Measurements from ENCODE around the gene XRCC4.

XRCC4 gene

DNA sequence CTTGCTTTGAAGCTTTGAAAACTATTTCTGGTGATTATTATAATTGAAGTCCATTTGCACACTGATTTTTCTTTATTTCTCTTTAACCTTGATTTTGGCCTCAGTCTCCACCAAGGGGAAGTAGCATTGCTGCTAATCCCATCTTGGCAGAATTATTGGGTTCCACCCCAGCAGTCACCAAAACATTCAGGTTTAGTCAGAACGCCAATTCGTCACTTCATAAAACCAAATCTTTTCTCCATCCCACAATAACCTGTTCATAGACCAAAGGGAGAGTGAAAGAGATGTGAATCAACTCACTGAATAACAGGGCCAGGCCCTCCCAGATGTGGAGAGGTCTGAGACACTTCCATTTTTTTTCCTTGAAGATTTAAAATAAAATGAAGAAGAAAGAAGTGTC is 299.1 kb downstream of the XRCC4 start (continued):
- TF ChIP-seq ZFHX2 (tag by site-specific recombination; conservative IDR thresholded peaks at IDR 0.05) (no peak), ZNF692 (tag by site-specific recombination; IDR thresholded peaks at IDR 0.05) (no peak), ZNF423 (tag by site-specific recombination; IDR thresholded peaks at IDR 0.05) (no peak), ZNF473 (tag by site-specific recombination; IDR thresholded peaks at IDR 0.05) (no peak), ZNF354C (tag by site-specific recombination; IDR thresholded peaks at IDR 0.05; ENCODE audit: borderline replicate concordance, low read depth) (no peak)
- TF ChIP-seq, protein P1, sequence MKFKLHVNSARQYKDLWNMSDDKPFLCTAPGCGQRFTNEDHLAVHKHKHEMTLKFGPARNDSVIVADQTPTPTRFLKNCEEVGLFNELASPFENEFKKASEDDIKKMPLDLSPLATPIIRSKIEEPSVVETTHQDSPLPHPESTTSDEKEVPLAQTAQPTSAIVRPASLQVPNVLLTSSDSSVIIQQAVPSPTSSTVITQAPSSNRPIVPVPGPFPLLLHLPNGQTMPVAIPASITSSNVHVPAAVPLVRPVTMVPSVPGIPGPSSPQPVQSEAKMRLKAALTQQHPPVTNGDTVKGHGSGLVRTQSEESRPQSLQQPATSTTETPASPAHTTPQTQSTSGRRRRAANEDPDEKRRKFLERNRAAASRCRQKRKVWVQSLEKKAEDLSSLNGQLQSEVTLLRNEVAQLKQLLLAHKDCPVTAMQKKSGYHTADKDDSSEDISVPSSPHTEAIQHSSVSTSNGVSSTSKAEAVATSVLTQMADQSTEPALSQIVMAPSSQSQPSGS (tag by site-specific recombination; IDR thresholded peaks at IDR 0.05; ENCODE audit: low read depth): no peak
- TF ChIP-seq, protein P2, sequence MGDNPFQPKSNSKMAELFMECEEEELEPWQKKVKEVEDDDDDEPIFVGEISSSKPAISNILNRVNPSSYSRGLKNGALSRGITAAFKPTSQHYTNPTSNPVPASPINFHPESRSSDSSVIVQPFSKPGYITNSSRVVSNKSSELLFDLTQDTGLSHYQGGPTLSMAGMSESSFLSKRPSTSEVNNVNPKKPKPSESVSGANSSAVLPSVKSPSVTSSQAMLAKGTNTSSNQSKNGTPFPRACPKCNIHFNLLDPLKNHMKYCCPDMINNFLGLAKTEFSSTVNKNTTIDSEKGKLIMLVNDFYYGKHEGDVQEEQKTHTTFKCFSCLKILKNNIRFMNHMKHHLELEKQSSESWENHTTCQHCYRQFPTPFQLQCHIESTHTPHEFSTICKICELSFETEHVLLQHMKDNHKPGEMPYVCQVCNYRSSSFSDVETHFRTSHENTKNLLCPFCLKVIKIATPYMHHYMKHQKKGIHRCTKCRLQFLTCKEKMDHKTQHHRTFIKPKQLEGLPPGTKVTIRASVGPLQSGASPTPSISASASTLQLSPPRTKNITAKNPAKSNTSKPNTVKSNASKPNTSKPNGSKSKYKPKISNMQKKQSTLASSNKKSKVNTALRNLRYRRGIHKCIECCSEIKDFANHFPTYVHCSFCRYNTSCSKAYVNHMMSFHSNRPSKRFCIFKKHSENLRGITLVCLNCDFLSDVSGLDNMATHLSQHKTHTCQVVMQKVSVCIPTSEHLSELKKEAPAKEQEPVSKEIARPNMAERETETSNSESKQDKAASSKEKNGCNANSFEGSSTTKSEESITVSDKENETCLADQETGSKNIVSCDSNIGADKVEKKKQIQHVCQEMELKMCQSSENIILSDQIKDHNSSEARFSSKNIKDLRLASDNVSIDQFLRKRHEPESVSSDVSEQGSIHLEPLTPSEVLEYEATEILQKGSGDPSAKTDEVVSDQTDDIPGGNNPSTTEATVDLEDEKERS (tag by site-specific recombination; IDR thresholded peaks at IDR 0.05): no peak

GRCh38 chr5:83377131-83377865 is 300.0 kb downstream of the XRCC4 start:
- Histone ChIP-seq H3K9me3 (ENCODE audit: control insufficient read depth, insufficient read depth, low read depth, low read length) (no peaks in the 10 kb centered on the region), H3K27ac (ENCODE audit: extremely low read depth, low read depth, low read length) (no peak overlapping the region), H3K4me3 (ENCODE audit: low read depth, low read length) (no peak overlapping the region), H3K4me1 (ENCODE audit: control insufficient read depth, insufficient read depth, low read length) (no peaks in the 10 kb centered on the region), H3K36me3 (ENCODE audit: control insufficient read depth in 2 of 2, insufficient read depth in 1 of 2, low read length in 2 of 2) (no peaks in the 10 kb centered on the region)
- POLR2A ChIA-PET: no interaction called here
- CTCF ChIA-PET: no interaction called here
- TF ChIP-seq MEIS1 (CRISPR knock-in tag; IDR thresholded peaks at IDR 0.05; ENCODE audit: borderline replicate concordance): no peak
- TF ChIP-seq ZNF23 (tag by site-specific recombination; IDR thresholded peaks at IDR 0.05; ENCODE audit: borderline replicate concordance): no peak
- no peak for TF ChIP-seq ZNF362 (tag by site-specific recombination; IDR thresholded peaks at IDR 0.05)
- no peak for TF ChIP-seq ZFP3 (tag by site-specific recombination; IDR thresholded peaks at IDR 0.05; ENCODE audit: low read depth)
- TF ChIP-seq ZNF26 (tag by site-specific recombination; IDR thresholded peaks at IDR 0.05): no peak
- TF ChIP-seq, protein P3, sequence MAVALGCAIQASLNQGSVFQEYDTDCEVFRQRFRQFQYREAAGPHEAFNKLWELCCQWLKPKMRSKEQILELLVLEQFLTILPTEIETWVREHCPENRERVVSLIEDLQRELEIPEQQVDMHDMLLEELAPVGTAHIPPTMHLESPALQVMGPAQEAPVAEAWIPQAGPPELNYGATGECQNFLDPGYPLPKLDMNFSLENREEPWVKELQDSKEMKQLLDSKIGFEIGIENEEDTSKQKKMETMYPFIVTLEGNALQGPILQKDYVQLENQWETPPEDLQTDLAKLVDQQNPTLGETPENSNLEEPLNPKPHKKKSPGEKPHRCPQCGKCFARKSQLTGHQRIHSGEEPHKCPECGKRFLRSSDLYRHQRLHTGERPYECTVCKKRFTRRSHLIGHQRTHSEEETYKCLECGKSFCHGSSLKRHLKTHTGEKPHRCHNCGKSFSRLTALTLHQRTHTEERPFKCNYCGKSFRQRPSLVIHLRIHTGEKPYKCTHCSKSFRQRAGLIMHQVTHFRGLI (tag by site-specific recombination; IDR thresholded peaks at IDR 0.05): no peak
- no peak for TF ChIP-seq ZNF433 (tag by site-specific recombination; IDR thresholded peaks at IDR 0.05; ENCODE audit: low read depth)
- TF ChIP-seq ZNF16 (tag by site-specific recombination; IDR thresholded peaks at IDR 0.05; ENCODE audit: low read depth): no peak
